HepG2 (cell line): ENCODE data around the gene PHKG1. TPM values are rescaled to one million over a fixed set of nuclear protein-coding genes. Genes with fewer than 3 reads are reported as not detected.
A peak's percentile ranks its signal among the peaks of the same experiment; 100 is the strongest.

Experiments used
- ATRX ChIP-seq: sonication (generic); formaldehyde crosslinking; IDR thresholded peaks from 2 replicates; pipeline ENCODE4 v1.4.0; 2020; ENCODE audit warnings: missing genetic modification reagents, borderline replicate concordance
- DPF2 ChIP-seq: sonication (generic); formaldehyde crosslinking; IDR thresholded peaks from 2 replicates; pipeline ENCODE4 v1.4.0; 2020; ENCODE audit warnings: mild to moderate bottlenecking, low read depth, missing genetic modification reagents, borderline replicate concordance
- ETV5 ChIP-seq: IDR thresholded peaks from 2 replicates; pipeline ENCODE4 v1.6.1; 2018; ENCODE audit warnings: missing biosample characterization, missing genetic modification reagents, inconsistent platforms, borderline replicate concordance
- FIP1L1 ChIP-seq: fragments of 200-400 bp; formaldehyde crosslinking; IDR thresholded peaks from 2 replicates; pipeline ENCODE4 v1.6.1; 2018; ENCODE audit warnings: low read depth, mild to moderate bottlenecking, low read length, moderate library complexity, borderline replicate concordance; ENCODE audit not compliant: insufficient read depth
- GPN1 ChIP-seq: sonication (generic); formaldehyde crosslinking; IDR thresholded peaks from 2 replicates; pipeline ENCODE4 v1.5.1; 2020; ENCODE audit warnings: missing genetic modification reagents, borderline replicate concordance
- HMG20B ChIP-seq: conservative IDR thresholded peaks from 2 replicates; pipeline ENCODE4 v1.6.1; 2016; ENCODE audit warnings: missing genetic modification reagents, missing compliant biosample characterization
- HNF1B ChIP-seq: sonication (generic); formaldehyde crosslinking; IDR thresholded peaks from 2 replicates; pipeline ENCODE4 v1.5.1; 2020; ENCODE audit warnings: mild to moderate bottlenecking, moderate library complexity, missing genetic modification reagents
- ISX ChIP-seq: sonication (generic); formaldehyde crosslinking; conservative IDR thresholded peaks from 2 replicates; pipeline ENCODE4 v1.5.0; 2020; ENCODE audit warnings: missing genetic modification reagents
- KAT2B ChIP-seq: fragments of 150-350 bp; IDR thresholded peaks from 2 replicates; pipeline ENCODE4 v1.6.1; 2014; ENCODE audit warnings: low read depth, low read length, borderline replicate concordance
- KLF12 ChIP-seq: sonication (generic); formaldehyde crosslinking; IDR thresholded peaks from 2 replicates; pipeline ENCODE4 v1.4.0; 2020; ENCODE audit warnings: missing genetic modification reagents, borderline replicate concordance
- POGK ChIP-seq: sonication (generic); formaldehyde crosslinking; conservative IDR thresholded peaks from 2 replicates; pipeline ENCODE4 v1.8.0; 2022; ENCODE audit warnings: mild to moderate bottlenecking, moderate library complexity, missing genetic modification reagents
- RARG ChIP-seq: sonication (generic); formaldehyde crosslinking; IDR thresholded peaks from 2 replicates; pipeline ENCODE4 v1.4.0; 2020; ENCODE audit warnings: low read depth, mild to moderate bottlenecking, missing genetic modification reagents
- SKI ChIP-seq: fragments of 450-650 bp; IDR thresholded peaks from one replicate; pipeline ENCODE4 v1.6.1; 2018; ENCODE audit warnings: mild to moderate bottlenecking; ENCODE audit not compliant: partially characterized antibody
- SMAD3 ChIP-seq: sonication (generic); formaldehyde crosslinking; IDR thresholded peaks from 2 replicates; pipeline ENCODE4 v1.4.0; 2020; ENCODE audit warnings: missing genetic modification reagents
- SNAPC2 ChIP-seq: sonication (generic); formaldehyde crosslinking; IDR thresholded peaks from 2 replicates; pipeline ENCODE4 v1.8.1; 2022; ENCODE audit warnings: mild to moderate bottlenecking, missing genetic modification reagents
- SNRNP70 ChIP-seq: fragments of 200-400 bp; formaldehyde crosslinking; IDR thresholded peaks from 2 replicates; pipeline ENCODE4 v1.6.1; 2017; ENCODE audit warnings: mild to moderate bottlenecking, low read depth, low read length, moderate library complexity
- SPEN ChIP-seq: sonication (generic); formaldehyde crosslinking; IDR thresholded peaks from 2 replicates; pipeline ENCODE4 v1.5.1; 2020; ENCODE audit warnings: low read depth, mild to moderate bottlenecking, missing genetic modification reagents
- TAF1 ChIP-seq: sonication (generic); formaldehyde crosslinking; IDR thresholded peaks from 2 replicates; pipeline ENCODE4 v1.4.0; 2020; ENCODE audit warnings: missing genetic modification reagents
- TP53 ChIP-seq: sonication (generic); formaldehyde crosslinking; conservative IDR thresholded peaks from 2 replicates; pipeline ENCODE4 v1.4.0; 2020; ENCODE audit warnings: missing genetic modification reagents
- YY1 ChIP-seq: IDR thresholded peaks from 2 replicates; pipeline ENCODE4 v1.6.1; 2011; ENCODE audit warnings: low read length, low read depth, moderate library complexity, mild to moderate bottlenecking; ENCODE audit not compliant: insufficient read depth, insufficient replicate concordance
- ZFX ChIP-seq: sonication (generic); formaldehyde crosslinking; IDR thresholded peaks from 2 replicates; pipeline ENCODE4 v1.4.0; 2020; ENCODE audit warnings: mild to moderate bottlenecking, low read depth, missing genetic modification reagents, moderate library complexity
- ZFYVE20 ChIP-seq: sonication (generic); formaldehyde crosslinking; IDR thresholded peaks from 2 replicates; pipeline ENCODE4 v1.8.0; 2023; ENCODE audit warnings: low read depth, mild to moderate bottlenecking, moderate library complexity, missing genetic modification reagents, borderline replicate concordance
- ZNF207 ChIP-seq: fragments of 450-650 bp; IDR thresholded peaks from 2 replicates; pipeline ENCODE4 v1.6.1; 2016; ENCODE audit warnings: antibody characterized with exemption, borderline replicate concordance
- ZNF577 ChIP-seq: sonication (generic); formaldehyde crosslinking; IDR thresholded peaks from 2 replicates; pipeline ENCODE4 v1.4.0; 2020; ENCODE audit warnings: mild to moderate bottlenecking, low read depth, missing genetic modification reagents, borderline replicate concordance
- ZNF614 ChIP-seq: IDR thresholded peaks from 2 replicates; pipeline ENCODE4 v1.6.1; 2018; ENCODE audit warnings: missing biosample characterization, missing genetic modification reagents, inconsistent platforms, borderline replicate concordance
- ZNF629 ChIP-seq: sonication (generic); formaldehyde crosslinking; conservative IDR thresholded peaks from 2 replicates; pipeline ENCODE4 v1.5.0; 2020; ENCODE audit warnings: missing genetic modification reagents
- ZNF775 ChIP-seq: sonication (generic); formaldehyde crosslinking; IDR thresholded peaks from 2 replicates; pipeline ENCODE4 v1.4.0; 2020; ENCODE audit warnings: missing genetic modification reagents, mild to moderate bottlenecking, moderate library complexity, borderline replicate concordance
- polyA plus RNA-seq, 8 experiments: library from polyadenylated mRNA; depleted of rRNA in 3 of 8; stranded (reverse) in 7 of 8; unstranded in 1 of 8; fragments of >200 nt; fragmentation: Illumina TruSeq in 4 of 8; extraction: Trizol in 4 of 8; gene quantifications; 2 replicates each; pipeline versions ENCODE4 v1.2.1 to v1.2.3, GENCODE V29; 2011 to 2016; ENCODE audit warnings: low read depth in 4 of 8, missing spikeins in 1 of 8, mixed read lengths in 1 of 8; ENCODE audit not compliant: insufficient read depth in 1 of 8
- total RNA-seq, 5 experiments: library from RNA; depleted of rRNA; stranded (reverse); fragments of >200 nt; fragmentation: Illumina TruSeq; extraction: Trizol; gene quantifications; 2 replicates each; pipeline ENCODE4 v1.2.3, GENCODE V29; 2016; ENCODE audit warnings: low read depth in 1 of 5

Gene PHKG1
- total and polyA plus RNA-seq, 2 of the 13 experiments (the other 11 are each of a cell fraction or from before 2014, with no cell fraction given) = 0.44 to 0.71 TPM

- TF ChIP-seq HNF1B (CRISPR knock-in tag) (0 out of 2 replicates have a peak, but pooled peaks have one; percentile 39), SMAD3 (CRISPR knock-in tag) (peak; percentile 79), YY1 (peak; percentile 42), KLF12 (no peak; the same call in 1 of the 2 replicates), SNAPC2 (CRISPR knock-in tag) (no peak), ETV5 (CRISPR knock-in tag) (peak; percentile 71), ZNF775 (no peak), HMG20B (CRISPR knock-in tag) (0 out of 2 replicates have a peak, but pooled peaks have one; percentile 14), SPEN (CRISPR knock-in tag) (peak; percentile 80), GPN1 (CRISPR knock-in tag) (no peak), DPF2 (CRISPR knock-in tag) (no peak), ZNF207 (no peak), KAT2B (no peak), ATRX (CRISPR knock-in tag) (no peak), SKI (no peak), ZFYVE20 (CRISPR knock-in tag) (no peak), ZFX (CRISPR knock-in tag) (peak; percentile 96), ZNF614 (peak; percentile 87), RARG (CRISPR knock-in tag) (0 out of 2 replicates have a peak, but pooled peaks have one; percentile 60), TAF1 (CRISPR knock-in tag) (peak; percentile 98), TP53 (no peak), ZNF629 (CRISPR knock-in tag) (no peak), ZNF577 (CRISPR knock-in tag) (no peak), POGK (CRISPR knock-in tag) (peak; percentile 70), FIP1L1 (no peak), SNRNP70 (no peak), ISX (no peak)
Observed at GRCh38 chr7:56106108-56107073, 13.6 kb upstream of the PHKG1 start, which contains the start of gene CHCHD2 (continued).
